Thymus (tissue), 11 donors: ENCODE data around the gene SLC22A5. TPM values are rescaled to one million over a fixed set of nuclear protein-coding genes. Genes with fewer than 3 reads are reported as not detected.

Experiments
- DNase-seq, 9 donors: peaks; one replicate each; pipeline ENCODE4 v3.0.0-alpha.2; 2013; ENCODE audit warnings: low spot score in 9 of 9, low read depth in 6 of 9, missing footprints in 1 of 9
- H3K27ac ChIP-seq, 2 donors: one replicate each; pipeline ENCODE4 v1.5.1; 2013; ENCODE audit warnings: control low read depth in 1 of 2, low read depth in 1 of 2, low read length in 1 of 2, mild to moderate bottlenecking in 1 of 2, moderate library complexity in 1 of 2
- H3K27me3 ChIP-seq, 2 donors: one replicate each; pipeline ENCODE4 v1.5.1; 2013; ENCODE audit warnings: low read length in 1 of 2; ENCODE audit not compliant: control insufficient read depth in 2 of 2, insufficient read depth in 1 of 2
- H3K36me3 ChIP-seq, 2 donors: one replicate each; pipeline ENCODE4 v1.5.1; 2013; ENCODE audit warnings: low read length in 1 of 2, mild to moderate bottlenecking in 1 of 2, moderate library complexity in 1 of 2; ENCODE audit not compliant: control insufficient read depth in 2 of 2, insufficient read depth in 2 of 2
- H3K4me1 ChIP-seq, 2 donors: one replicate each; pipeline ENCODE4 v1.5.1; 2013; ENCODE audit warnings: low read length in 2 of 2; ENCODE audit not compliant: control insufficient read depth in 2 of 2, insufficient read depth in 2 of 2
- H3K4me3 ChIP-seq, 2 donors: one replicate each; pipeline ENCODE4 v1.5.1; 2013; ENCODE audit warnings: low read length in 2 of 2, control low read depth in 1 of 2, mild to moderate bottlenecking in 1 of 2
- H3K9me3 ChIP-seq, 2 donors: one replicate each; pipeline ENCODE4 v1.5.1; 2013; ENCODE audit warnings: low read length in 1 of 2, mild to moderate bottlenecking in 1 of 2; ENCODE audit not compliant: control insufficient read depth in 2 of 2, insufficient read depth in 1 of 2
- WGBS: extraction: QIAGEN DNeasy Blood & Tissue Kit; methylation state at CpG from one replicate; pipeline ENCODE4 v1.1.7; 2013; 5-methylcytosine and 5-hydroxymethylcytosine counted together
- polyA plus RNA-seq: library from polyadenylated mRNA; stranded (reverse); fragments of 200-250 nt; gene quantifications from one replicate; pipeline ENCODE4 v1.2.3, GENCODE V29; 2013
- total RNA-seq: library from RNA; stranded (reverse); fragments of 120-200 nt; gene quantifications from one replicate; pipeline ENCODE4 v1.2.4, GENCODE V29; 2013
- donor health status: healthy.

Gene SLC22A5
- total and polyA plus RNA-seq, 2 donors, result 1.4 to 25.4 TPM

DNA sequence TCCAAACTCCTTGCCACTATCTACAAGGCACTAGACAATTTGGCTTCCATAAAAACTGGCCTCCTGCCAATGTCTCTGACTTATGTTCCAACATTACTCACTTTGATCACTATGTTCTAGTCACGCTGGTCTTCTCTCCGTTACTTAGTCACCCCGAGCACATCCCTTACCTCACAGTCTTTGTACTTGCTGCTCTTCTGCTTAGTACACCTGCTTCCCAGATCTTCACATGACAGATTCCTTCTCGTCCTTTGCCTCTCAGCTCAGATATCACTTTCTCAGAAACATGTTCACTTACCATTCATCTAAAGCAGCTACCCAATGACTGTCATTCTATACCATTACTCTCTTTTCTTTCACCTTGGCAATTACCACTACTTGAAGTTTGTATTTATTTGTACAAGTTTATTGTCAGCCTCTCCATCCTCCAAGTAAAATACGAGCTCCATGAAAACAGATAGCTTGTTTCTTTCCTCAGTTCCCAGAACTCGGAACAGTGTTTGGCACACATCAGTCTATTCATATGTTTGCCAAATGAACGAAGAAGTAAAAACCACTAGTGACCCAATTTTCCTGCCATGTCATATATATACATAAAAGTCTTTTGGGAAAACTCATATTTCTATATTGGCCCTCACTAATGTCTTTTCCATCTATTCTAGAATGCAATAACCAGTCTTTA, 5.9 kb upstream of the SLC22A5 start:
- Histone ChIP-seq H3K9me3 (no peaks in the 10 kb centered on the region), H3K4me3 (no peak overlapping the region), H3K27me3 (peaks cover 0 to 6% of the 10 kb centered on the region in 2 donors), H3K27ac (no peak overlapping the region), H3K4me1 (peaks cover 0 to 2% of the 10 kb centered on the region in 2 donors), H3K36me3 (no peaks in the 10 kb centered on the region)
- no peak for DNase-seq
- 90% methylated on average over 7 of the region's 7 CpGs for WGBS

GRCh38 chr5:132364319-132364718, 5.2 kb upstream of the SLC22A5 start:
- Histone ChIP-seq H3K36me3 (no peaks in the 10 kb centered on the region), H3K27ac (peak overlapping the region in 1 of 2 donors; percentile 38), H3K9me3 (no peaks in the 10 kb centered on the region), H3K27me3 (peaks cover 0 to 12% of the 10 kb centered on the region in 2 donors), H3K4me1 (peaks cover 0 to 6% of the 10 kb centered on the region in 2 donors), H3K4me3 (no peak overlapping the region)
- WGBS, result 93% methylated on average over 1 of the region's 1 CpG
- no peak for DNase-seq

- WGBS, result 98% methylated on average over 6 of the region's 6 CpGs
- no peak for DNase-seq
- Histone ChIP-seq H3K4me3 (no peak overlapping the region), H3K27me3 (peaks cover 0 to 21% of the 10 kb centered on the region in 2 donors), H3K36me3 (no peaks in the 10 kb centered on the region), H3K9me3 (no peaks in the 10 kb centered on the region), H3K4me1 (peaks cover under 1 to 9% of the 10 kb centered on the region in 2 donors), H3K27ac (no peak overlapping the region)
These were observed 4.3 kb upstream of the SLC22A5 start for GRCh38 chr5:132365213-132365612.

GRCh38 chr5:132368186-132368585, 1.3 kb upstream of the SLC22A5 start:
- H3K4me1 ChIP-seq, result peaks cover 3 to 12% of the 10 kb centered on the region in 2 donors
- no peaks in the 10 kb centered on the region for H3K9me3 ChIP-seq
- H3K36me3 ChIP-seq, result no peaks in the 10 kb centered on the region
- H3K27me3 ChIP-seq, result peaks cover 0 to 41% of the 10 kb centered on the region in 2 donors
- no peak for DNase-seq
- H3K27ac ChIP-seq, result no peak overlapping the region
- H3K4me3 ChIP-seq, result no peak overlapping the region
- WGBS, result 97% methylated on average over 4 of the region's 4 CpGs

- peak in 1 of 9 donors; percentile 29 for DNase-seq
- peak overlapping the region in 1 of 2 donors; percentile 68 for H3K27ac ChIP-seq
- H3K27me3 ChIP-seq, result peaks cover 0 to 41% of the 10 kb centered on the region in 2 donors
- no peaks in the 10 kb centered on the region for H3K36me3 ChIP-seq
- no peaks in the 10 kb centered on the region for H3K9me3 ChIP-seq
- H3K4me3 ChIP-seq, result peak overlapping the region; percentile 47 to 81
- 28% methylated on average over 9 of the region's 9 CpGs for WGBS
- H3K4me1 ChIP-seq, result peaks cover 3 to 12% of the 10 kb centered on the region in 2 donors
These were observed 470 bp upstream of the SLC22A5 start for GRCh38 chr5:132369007-132369473.

GRCh38 chr5:132370181-132370970, 866 bp downstream of the SLC22A5 start:
- peak overlapping the region; percentile 47 to 81 for H3K4me3 ChIP-seq
- peak overlapping the region in 1 of 2 donors; percentile 66 for H3K27ac ChIP-seq
- no peaks in the 10 kb centered on the region for H3K9me3 ChIP-seq
- peaks cover 0 to 41% of the 10 kb centered on the region in 2 donors for H3K27me3 ChIP-seq
- H3K36me3 ChIP-seq, result no peaks in the 10 kb centered on the region
- no peak for DNase-seq
- H3K4me1 ChIP-seq, result peaks cover 3 to 10% of the 10 kb centered on the region in 2 donors
- 25% methylated on average over 34 of the region's 34 CpGs for WGBS

- H3K36me3 ChIP-seq, result no peaks in the 10 kb centered on the region
- WGBS, result 96% methylated on average over 19 of the region's 19 CpGs
- no peak for DNase-seq
- H3K27me3 ChIP-seq, result peaks cover 0 to 41% of the 10 kb centered on the region in 2 donors
- no peak overlapping the region for H3K4me3 ChIP-seq
- H3K9me3 ChIP-seq, result no peaks in the 10 kb centered on the region
- no peak overlapping the region for H3K27ac ChIP-seq
- H3K4me1 ChIP-seq, result peaks cover 3 to 10% of the 10 kb centered on the region in 2 donors
These were observed 1.6 kb downstream of the SLC22A5 start for GRCh38 chr5:132370971-132371602.

DNA sequence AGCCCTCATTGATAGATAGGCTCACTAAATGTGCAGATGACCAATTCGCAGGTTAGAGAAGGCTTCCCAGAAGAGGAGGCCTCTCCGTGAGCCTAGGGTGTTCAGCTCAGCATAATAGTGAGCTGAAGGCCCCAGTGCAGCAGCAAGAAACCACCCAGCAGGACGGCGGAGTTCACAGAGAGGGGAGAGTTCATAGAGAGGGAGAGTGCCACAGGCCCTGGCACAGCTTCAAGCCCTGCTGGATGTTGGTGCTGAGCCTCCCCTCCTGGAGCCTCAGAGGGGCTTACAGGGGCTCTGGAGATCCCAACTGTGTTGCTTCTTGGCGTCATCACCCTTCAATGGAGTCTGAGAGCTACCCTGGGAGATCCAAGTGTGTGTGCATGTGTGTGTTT, 2.1 kb downstream of the SLC22A5 start:
- Histone ChIP-seq H3K27ac (no peak overlapping the region), H3K36me3 (no peaks in the 10 kb centered on the region), H3K4me3 (no peak overlapping the region), H3K27me3 (peaks cover 0 to 41% of the 10 kb centered on the region in 2 donors), H3K4me1 (peaks cover 3 to 10% of the 10 kb centered on the region in 2 donors), H3K9me3 (no peaks in the 10 kb centered on the region)
- no peak for DNase-seq
- WGBS, result 91% methylated on average over 5 of the region's 5 CpGs

GRCh38 chr5:132372127-132372526, 2.6 kb downstream of the SLC22A5 start:
- H3K27me3 ChIP-seq, result peaks cover 0 to 40% of the 10 kb centered on the region in 2 donors
- no peaks in the 10 kb centered on the region for H3K36me3 ChIP-seq
- DNase-seq, result no peak
- peaks cover 3 to 10% of the 10 kb centered on the region in 2 donors for H3K4me1 ChIP-seq
- no peak overlapping the region for H3K4me3 ChIP-seq
- no peaks in the 10 kb centered on the region for H3K9me3 ChIP-seq
- 89% methylated on average over 2 of the region's 2 CpGs for WGBS
- no peak overlapping the region for H3K27ac ChIP-seq
